NCI-H460 (cell line): ENCODE results near the gene H2BK1. TPM values are rescaled to one million over a fixed set of nuclear protein-coding genes. Genes with fewer than 3 reads are reported as not detected.

Experiments used
- DNase-seq: peaks from one replicate; pipeline ENCODE4 v3.0.0-alpha.2; 2016; ENCODE audit warnings: low read depth; ENCODE audit errors: extremely low read depth
- total RNA-seq: library from RNA; depleted of rRNA; stranded (reverse); fragments of >200 nt; shearing (Covaris generic); gene quantifications from 2 replicates; pipeline ENCODE4 v1.2.3, GENCODE V29; 2014

Gene H2BK1
- total RNA-seq, 1 experiment from 2014 or later: not detected

GRCh38 chr7:151246102-151246850, 36.0 kb upstream of the H2BK1 start:
- DNase-seq: no peak

DNA sequence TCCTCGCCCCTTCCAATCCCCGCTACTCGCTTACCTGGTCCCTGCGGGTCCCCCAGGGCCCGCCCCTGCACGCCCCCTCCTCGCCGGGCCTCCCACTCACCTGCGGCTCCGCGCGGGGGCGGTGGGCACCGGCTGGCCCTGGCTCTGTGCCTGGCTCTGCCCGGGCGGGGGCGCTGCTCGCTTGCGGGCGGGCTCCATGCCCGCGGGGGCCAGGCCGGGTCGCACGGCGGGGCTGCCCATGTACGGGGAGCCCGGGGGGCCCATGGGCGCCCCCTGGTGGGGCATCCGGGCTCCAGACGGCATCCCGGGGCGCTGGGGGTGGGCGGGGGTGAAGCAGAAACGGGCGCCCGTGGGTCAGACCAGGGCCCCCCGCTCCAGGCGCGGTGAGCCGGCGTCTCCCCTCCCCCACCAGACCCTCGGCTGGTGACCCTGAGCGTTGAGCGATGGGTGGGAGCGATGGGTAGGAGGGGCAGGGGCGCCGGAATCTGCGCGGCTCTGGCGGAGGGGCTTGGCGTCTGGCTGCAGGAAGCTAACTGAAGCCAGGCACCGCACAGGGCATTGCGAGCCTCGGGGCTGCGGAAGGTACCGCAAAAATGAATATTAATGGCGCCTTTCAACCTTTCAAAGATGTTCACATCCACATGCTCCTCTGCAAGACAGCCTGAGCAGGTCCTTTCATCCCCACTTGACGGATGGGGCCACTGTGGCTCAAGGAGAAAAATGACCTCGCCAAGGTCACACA, 35.2 kb upstream of the H2BK1 start:
- DNase-seq: no peak

DNA sequence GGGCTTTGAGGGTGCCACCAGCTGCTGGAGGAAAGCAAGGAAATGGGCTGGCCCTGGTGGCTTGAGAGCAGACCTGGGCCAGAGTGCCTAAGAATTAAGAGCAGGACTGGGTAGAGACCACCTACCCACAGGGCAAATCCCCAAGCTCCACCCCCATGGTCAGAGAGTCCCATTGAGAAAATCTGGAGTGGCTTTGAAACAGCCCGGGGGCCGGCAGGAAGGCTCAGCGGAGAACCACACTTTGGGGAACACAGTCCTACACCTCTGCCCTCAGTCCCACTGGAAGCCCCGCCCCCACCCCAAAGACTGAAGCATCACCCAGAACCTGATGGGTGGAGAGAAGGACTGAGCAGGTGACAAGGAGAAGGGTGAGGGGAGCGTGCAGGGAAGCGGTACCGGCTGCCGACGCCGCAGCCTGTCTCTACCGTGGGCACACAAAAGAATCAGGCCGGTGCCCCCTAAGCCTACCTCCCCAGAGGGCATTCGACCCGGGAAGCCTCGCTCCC, 34.6 kb upstream of the H2BK1 start:
- no peak for DNase-seq

- peak; percentile 47 for DNase-seq
Observed at GRCh38 chr7:151244196-151244840, 34.0 kb upstream of the H2BK1 start.

GRCh38 chr7:151243408-151244195, 33.3 kb upstream of the H2BK1 start:
- DNase-seq: no peak

- DNase-seq: no peak
Observed at GRCh38 chr7:151243045-151243349, 32.7 kb upstream of the H2BK1 start.

DNA sequence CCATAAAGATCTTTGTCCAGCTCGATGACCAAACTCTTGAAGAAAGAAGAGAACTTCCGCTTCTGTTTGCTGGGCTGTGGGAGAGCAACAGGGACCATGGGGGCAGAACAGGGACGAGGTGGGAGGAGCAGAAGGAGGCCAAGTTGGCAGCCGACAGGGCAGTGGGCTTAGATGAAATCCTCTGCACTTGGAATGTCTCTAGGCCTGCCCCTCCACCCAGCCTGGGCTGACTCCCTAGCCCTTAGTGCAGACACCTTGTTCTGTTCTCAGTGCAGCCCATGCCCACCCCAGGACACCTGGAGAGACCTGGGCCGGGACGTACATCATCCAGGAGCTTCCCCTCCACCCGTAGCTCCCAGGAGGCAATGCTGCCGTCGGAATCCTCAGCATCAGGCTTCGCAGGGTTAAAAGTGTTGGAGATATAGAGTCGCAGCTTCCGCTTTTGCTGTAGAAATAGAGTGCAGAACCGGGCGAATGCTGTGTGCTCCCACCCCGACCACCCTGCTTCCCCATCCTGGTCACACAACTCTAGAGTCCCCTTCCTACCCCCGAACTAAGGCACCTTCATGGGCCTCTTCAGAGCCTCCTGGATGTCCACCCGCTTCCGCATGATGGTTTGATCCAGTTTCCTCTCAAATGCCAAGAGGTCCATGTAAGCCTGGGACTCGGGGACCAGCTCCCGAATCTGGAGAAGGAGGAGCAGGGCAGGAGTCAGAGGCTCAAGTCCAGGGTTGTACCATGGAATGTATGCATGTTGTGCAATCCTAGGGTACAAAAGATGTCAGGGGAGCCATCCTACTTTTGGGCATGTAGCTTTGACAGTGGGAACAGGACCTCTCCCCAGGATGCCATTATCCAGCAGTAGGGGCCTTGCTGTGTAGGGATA, 32.1 kb upstream of the H2BK1 start:
- no peak for DNase-seq

DNA sequence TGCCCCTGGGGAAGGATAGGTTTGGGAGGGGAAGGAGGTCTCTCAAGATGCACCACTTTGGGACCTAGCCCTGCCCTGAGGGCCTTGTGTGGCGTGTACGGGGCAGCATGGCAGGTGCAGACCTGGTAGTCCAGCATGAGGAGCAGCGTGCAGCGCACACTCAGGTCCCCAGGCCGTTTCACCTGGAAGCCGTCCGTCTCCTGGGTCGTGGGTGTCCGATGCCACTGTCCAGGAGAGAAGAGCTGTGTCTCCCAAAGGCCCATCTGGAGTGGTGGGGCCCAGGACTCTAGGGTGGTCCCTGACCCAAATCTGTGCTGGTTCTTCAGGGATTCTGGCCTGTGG, 31.4 kb upstream of the H2BK1 start:
- no peak for DNase-seq

GRCh38 chr7:151240942-151241754, 30.9 kb upstream of the H2BK1 start:
- DNase-seq: no peak

GRCh38 chr7:151240536-151240935, 30.2 kb upstream of the H2BK1 start:
- DNase-seq: no peak

GRCh38 chr7:151239837-151240459, 29.7 kb upstream of the H2BK1 start:
- DNase-seq: no peak

- DNase-seq: no peak
Observed at GRCh38 chr7:151238924-151239836, 28.9 kb upstream of the H2BK1 start.

GRCh38 chr7:151238190-151238810, 28.0 kb upstream of the H2BK1 start:
- DNase-seq: no peak

DNA sequence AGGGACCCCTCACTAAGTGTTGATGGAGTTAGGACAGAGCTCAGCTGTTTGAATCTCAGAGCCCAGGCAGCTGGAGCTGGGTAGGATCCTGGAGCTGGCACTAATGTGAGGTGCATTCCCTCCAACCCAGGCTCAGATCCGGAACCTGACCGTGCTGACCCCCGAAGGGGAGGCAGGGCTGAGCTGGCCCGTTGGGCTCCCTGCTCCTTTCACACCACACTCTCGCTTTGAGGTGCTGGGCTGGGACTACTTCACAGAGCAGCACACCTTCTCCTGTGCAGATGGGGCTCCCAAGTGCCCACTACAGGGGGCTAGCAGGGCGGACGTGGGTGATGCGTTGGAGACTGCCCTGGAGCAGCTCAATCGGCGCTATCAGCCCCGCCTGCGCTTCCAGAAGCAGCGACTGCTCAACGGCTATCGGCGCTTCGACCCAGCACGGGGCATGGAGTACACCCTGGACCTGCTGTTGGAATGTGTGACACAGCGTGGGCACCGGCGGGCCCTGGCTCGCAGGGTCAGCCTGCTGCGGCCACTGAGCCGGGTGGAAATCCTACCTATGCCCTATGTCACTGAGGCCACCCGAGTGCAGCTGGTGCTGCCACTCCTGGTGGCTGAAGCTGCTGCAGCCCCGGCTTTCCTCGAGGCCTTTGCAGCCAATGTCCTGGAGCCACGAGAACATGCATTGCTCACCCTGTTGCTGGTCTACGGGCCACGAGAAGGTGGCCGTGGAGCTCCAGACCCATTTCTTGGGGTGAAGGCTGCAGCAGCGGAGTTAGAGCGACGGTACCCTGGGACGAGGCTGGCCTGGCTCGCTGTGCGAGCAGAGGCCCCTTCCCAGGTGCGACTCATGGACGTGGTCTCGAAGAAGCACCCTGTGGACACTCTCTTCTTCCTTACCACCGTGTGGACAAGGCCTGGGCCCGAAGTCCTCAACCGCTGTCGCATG, 27.2 kb upstream of the H2BK1 start:
- DNase-seq: no peak

- no peak for DNase-seq
Observed at GRCh38 chr7:151236406-151236805, 26.1 kb upstream of the H2BK1 start.
